Stomach (tissue), 9 donors: ENCODE measurements around the gene CALN1. TPM values are rescaled to one million over a fixed set of nuclear protein-coding genes. Genes with fewer than 3 reads are reported as not detected.

Experiments used
- DNase-seq, 2 donors: peaks; one replicate each; pipeline versions ENCODE4 v3.0.0 to v3.0.0-alpha.2; 2013 to 2019
- H3K27ac ChIP-seq, 5 donors: fragments of 200-600 bp in 4 of 5; sonication (generic) in 4 of 5; one replicate each; pipeline ENCODE4 v1.5.1; 2013 to 2019; ENCODE audit warnings: mild to moderate bottlenecking in 1 of 5, moderate library complexity in 1 of 5
- H3K27me3 ChIP-seq, 3 donors: fragments of 200-600 bp; sonication (generic); one replicate each; pipeline ENCODE4 v1.5.1; 2017 to 2019; ENCODE audit warnings: mixed run types in 1 of 3
- H3K36me3 ChIP-seq, 4 donors: fragments of 200-600 bp; sonication (generic); 1 replicate in 3 of 4; 2 replicates in 1 of 4; pipeline ENCODE4 v1.5.1; 2016 to 2019
- H3K4me1 ChIP-seq, 4 donors: fragments of 200-600 bp; sonication (generic); one replicate each; pipeline ENCODE4 v1.5.1; 2016 to 2019
- H3K4me3 ChIP-seq, 4 donors: fragments of 200-600 bp; sonication (generic) in 3 of 4; one replicate each; pipeline ENCODE4 v1.5.1; 2016 to 2019; ENCODE audit warnings: mild to moderate bottlenecking in 1 of 4
- H3K9me3 ChIP-seq, 4 donors: fragments of 200-600 bp; sonication (generic); one replicate each; pipeline ENCODE4 v1.5.1; 2016 to 2019
- CTCF ChIP-seq, 7 experiments: fragments of 450-650 bp in 4 of 7; fragments of 200-600 bp in 3 of 7; sonication (generic) in 3 of 7; IDR thresholded peaks; one replicate each; pipeline ENCODE4 v1.5.1; 2016 to 2019; ENCODE audit warnings: antibody characterized with exemption in 7 of 7, control low read depth in 2 of 7, mild to moderate bottlenecking in 1 of 7
- EP300 ChIP-seq: sonication (generic); formaldehyde crosslinking; IDR thresholded peaks from one replicate; pipeline ENCODE4 v1.6.1; 2017; ENCODE audit warnings: antibody characterized with exemption
- POLR2A ChIP-seq, 4 donors: fragments of 450-650 bp; IDR thresholded peaks; one replicate each; pipeline ENCODE4 v1.6.1; 2016; ENCODE audit warnings: antibody characterized with exemption in 4 of 4, control low read depth in 2 of 4, mild to moderate bottlenecking in 1 of 4, moderate library complexity in 1 of 4
- POLR2AphosphoS5 ChIP-seq, 3 donors: sonication (generic); formaldehyde crosslinking; IDR thresholded peaks; one replicate each; pipeline ENCODE4 v1.6.1; 2016; ENCODE audit warnings: antibody characterized with exemption in 3 of 3
- WGBS, 5 donors: extraction: QIAGEN DNeasy Blood & Tissue Kit in 3 of 5; methylation state at CpG; one replicate each; pipeline versions ENCODE4 v1.1.5 to v1.1.7; 2013 to 2018; 5-methylcytosine and 5-hydroxymethylcytosine counted together
- intact Hi-C: fragments of 100-400 bp; cut with DNase I; formaldehyde crosslinking; loops from one replicate; pipeline ENCODE4 v1.15.1; 2023; ENCODE audit warnings: low total_unique reads
- polyA plus RNA-seq, 3 donors: library from polyadenylated mRNA; stranded (reverse); fragments of 200-250 nt; gene quantifications; one replicate each; pipeline ENCODE4 v1.2.3, GENCODE V29; 2013
- total RNA-seq, 5 donors: library from RNA; depleted of rRNA; stranded (reverse); fragments of >200 nt; gene quantifications; one replicate each; pipeline versions ENCODE4 v1.1.0 to v1.2.3, GENCODE V29; 2014 to 2016
- donor health status: healthy with polysubstance abuse.
- donor health status: Bipolar disorder and iron deficiency.
- donor health status: healthy.

Gene CALN1
- total and polyA plus RNA-seq, 8 donors = under 0.01 to 51.9 (median 0.37) TPM; not detected in 5

GRCh38 chr7:71777278-71777677 is 634.9 kb downstream of the CALN1 start:
- H3K36me3 ChIP-seq = no peaks in the 10 kb centered on the region
- 87 to 96% (median 91%) methylated on average over 8 of the region's 8 CpGs for WGBS, 5 donors
- DNase-seq = no peak
- no peak overlapping the region for H3K27ac ChIP-seq
- intact Hi-C loops = no loop called here
- peaks cover 0 to 3% (median 0%) of the 10 kb centered on the region in 4 donors for H3K9me3 ChIP-seq
- H3K4me3 ChIP-seq = no peak overlapping the region
- H3K27me3 ChIP-seq = no peaks in the 10 kb centered on the region
- H3K4me1 ChIP-seq = no peaks in the 10 kb centered on the region
- no peak for TF ChIP-seq POLR2AphosphoS5 (IDR thresholded peaks at IDR 0.05)
- no peak for TF ChIP-seq POLR2A (IDR thresholded peaks at IDR 0.05)
- no peak for TF ChIP-seq EP300
- TF ChIP-seq CTCF (IDR thresholded peaks at IDR 0.05) = no peak

GRCh38 chr7:71776726-71777125 is 635.4 kb downstream of the CALN1 start:
- no peaks in the 10 kb centered on the region for H3K27me3 ChIP-seq
- no peak overlapping the region for H3K4me3 ChIP-seq
- H3K4me1 ChIP-seq = no peaks in the 10 kb centered on the region
- no peaks in the 10 kb centered on the region for H3K36me3 ChIP-seq
- intact Hi-C loops = no loop called here
- 88 to 98% (median 91%) methylated on average over 9 of the region's 9 CpGs for WGBS, 5 donors
- no peak for TF ChIP-seq EP300
- TF ChIP-seq POLR2A (IDR thresholded peaks at IDR 0.05) = no peak
- no peak for TF ChIP-seq CTCF (IDR thresholded peaks at IDR 0.05)
- no peak for DNase-seq
- no peak overlapping the region for H3K27ac ChIP-seq
- H3K9me3 ChIP-seq = peaks cover 0 to 3% (median 0%) of the 10 kb centered on the region in 4 donors

GRCh38 chr7:71775648-71776047 is 636.5 kb downstream of the CALN1 start:
- no peak for DNase-seq
- H3K36me3 ChIP-seq = no peaks in the 10 kb centered on the region
- TF ChIP-seq POLR2AphosphoS5 (IDR thresholded peaks at IDR 0.05) (no peak), POLR2A (IDR thresholded peaks at IDR 0.05) (no peak), EP300 (no peak), CTCF (IDR thresholded peaks at IDR 0.05) (no peak)
- H3K4me1 ChIP-seq = no peaks in the 10 kb centered on the region
- no peak overlapping the region for H3K27ac ChIP-seq
- intact Hi-C loops = no loop called here
- H3K4me3 ChIP-seq = no peak overlapping the region
- WGBS, 5 donors = 84 to 88% (median 87%) methylated on average over 5 of the region's 5 CpGs
- peaks cover 0 to 3% (median 0%) of the 10 kb centered on the region in 4 donors for H3K9me3 ChIP-seq
- no peaks in the 10 kb centered on the region for H3K27me3 ChIP-seq

GRCh38 chr7:71772779-71773178 is 639.4 kb downstream of the CALN1 start:
- Histone ChIP-seq H3K9me3 (peaks cover 0 to 3% (median 0%) of the 10 kb centered on the region in 4 donors), H3K4me1 (no peaks in the 10 kb centered on the region), H3K27ac (no peak overlapping the region), H3K27me3 (no peaks in the 10 kb centered on the region), H3K4me3 (no peak overlapping the region), H3K36me3 (no peaks in the 10 kb centered on the region)
- DNase-seq = no peak
- intact Hi-C loops = no loop called here
- WGBS, 5 donors = 56 to 72% (median 60%) methylated on average over 3 of the region's 3 CpGs
- TF ChIP-seq POLR2A (IDR thresholded peaks at IDR 0.05) (no peak), CTCF (IDR thresholded peaks at IDR 0.05) (no peak), POLR2AphosphoS5 (IDR thresholded peaks at IDR 0.05) (no peak), EP300 (no peak)
